Measurements from ENCODE around the gene CPEB4.

- TF ChIP-seq CTCF (IDR thresholded peaks at IDR 0.05) (no peak), POLR2A (IDR thresholded peaks at IDR 0.05) (no peak)
Observed at GRCh38 chr5:173950829-173951228, 62.7 kb downstream of the CPEB4 start.

All from esophagus squamous epithelium (tissue), 4 donors.